BLaER1 treated with 17β-estradiol and CSF1 and Interleukin-3, amounts not matched to agents 10 nM and 100 nM (cell line): Measurements from ENCODE around the gene MPND.

Experiments
- H3K27ac ChIP-seq, 11 experiments: shearing (Covaris generic); formaldehyde crosslinking; 2 replicates each; pipeline ENCODE4 v1.8.1; 2022
- H3K27me3 ChIP-seq, 11 experiments: shearing (Covaris generic); formaldehyde crosslinking; 2 replicates each; pipeline ENCODE4 v1.8.1; 2022
- H3K36me3 ChIP-seq, 11 experiments: shearing (Covaris generic); formaldehyde crosslinking; 2 replicates each; pipeline ENCODE4 v1.8.1; 2022
- H3K4me1 ChIP-seq, 10 experiments: shearing (Covaris generic); formaldehyde crosslinking; 2 replicates each; pipeline ENCODE4 v1.8.1; 2022
- H3K4me2 ChIP-seq, 11 experiments: shearing (Covaris generic); formaldehyde crosslinking; 2 replicates each; pipeline ENCODE4 v1.8.1; 2022
- H3K4me3 ChIP-seq, 10 experiments: shearing (Covaris generic); formaldehyde crosslinking; 2 replicates each; pipeline ENCODE4 v1.8.1; 2022
- H3K9ac ChIP-seq, 11 experiments: shearing (Covaris generic); formaldehyde crosslinking; 2 replicates each; pipeline ENCODE4 v1.8.1; 2022
- H3K9me3 ChIP-seq, 11 experiments: shearing (Covaris generic); formaldehyde crosslinking; replicated peaks in 1 of 11; 2 replicates each; pipeline ENCODE4 v1.8.1; 2022
- H4K20me1 ChIP-seq, 11 experiments: shearing (Covaris generic); formaldehyde crosslinking; 2 replicates each; pipeline ENCODE4 v1.8.1; 2022
- Cebpa-rat ChIP-seq, 11 experiments: shearing (Covaris generic); IDR thresholded peaks; 2 replicates each; pipeline ENCODE4 v1.8.1; 2022

The MPND gene

DNA sequence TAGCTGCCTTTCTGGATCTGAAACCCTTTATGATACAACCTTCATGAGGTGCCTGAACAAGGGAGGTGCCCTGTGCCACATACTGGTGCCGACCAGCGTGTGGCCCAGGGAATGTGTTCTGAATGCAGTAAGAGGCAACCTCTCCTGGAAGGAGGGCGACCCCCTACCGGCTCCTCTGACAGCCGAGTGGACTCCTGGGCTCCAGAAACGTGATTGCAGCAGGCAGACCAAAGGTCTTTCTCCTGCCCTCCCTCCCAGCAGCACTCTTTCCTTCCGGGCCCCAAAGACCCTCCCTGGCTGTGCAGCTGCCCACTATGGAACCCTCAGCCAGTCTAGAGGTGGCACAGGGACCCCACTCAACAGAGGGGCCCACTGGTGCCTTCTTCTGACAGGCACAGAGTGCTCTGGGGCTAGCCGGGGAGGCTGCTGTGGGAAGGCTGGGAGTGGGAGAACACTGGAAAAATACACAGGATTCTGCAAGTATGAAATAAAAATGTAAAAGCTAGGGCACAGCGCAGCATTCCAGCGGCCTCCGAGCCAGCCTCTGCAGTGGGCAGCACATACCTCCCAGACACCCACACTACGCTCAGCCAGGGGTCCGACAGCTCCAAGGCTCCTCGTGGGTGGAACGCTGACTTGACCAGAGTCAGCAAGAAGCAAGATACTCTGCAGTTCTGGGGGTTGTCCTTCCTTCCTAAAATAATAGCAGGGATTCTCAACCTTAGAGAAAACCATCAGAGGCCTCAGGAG is 42.1 kb downstream of the MPND start:
- H3K27ac ChIP-seq = peak overlapping the region in 5 of 11 experiments; percentile 10 to 74 (median 51); a peak in 7 of 22 replicates
- H3K4me2 ChIP-seq = peak overlapping the region; percentile 52 to 98 (median 67)

GRCh38 chr19:4386041-4386782 is 42.9 kb downstream of the MPND start:
- H3K27me3 ChIP-seq = no peaks in the 10 kb centered on the region
- peak overlapping the region; percentile 27 to 66 (median 45); a peak in 16 of 22 replicates for H3K9ac ChIP-seq
- H4K20me1 ChIP-seq = peaks cover 93 to 100% (median 99%) of the 10 kb centered on the region in 11 experiments
- H3K4me1 ChIP-seq = peaks cover 61 to 100% (median 69%) of the 10 kb centered on the region in 10 experiments
- no peaks in the 10 kb centered on the region for H3K9me3 ChIP-seq
- H3K4me2 ChIP-seq = peak overlapping the region; percentile 52 to 98 (median 67)
- peak overlapping the region in 2 of 10 experiments; percentile 10 to 11; a peak in 1 of 20 replicates for H3K4me3 ChIP-seq
- H3K27ac ChIP-seq = peak overlapping the region in 6 of 11 experiments; percentile 9 to 74 (median 42); a peak in 6 of 22 replicates
- H3K36me3 ChIP-seq = peaks cover 32 to 77% (median 57%) of the 10 kb centered on the region in 11 experiments
- no peak for TF ChIP-seq Cebpa-rat (IDR thresholded peaks at IDR 0.05)

More for the DNA sequence above, 42.1 kb downstream of the MPND start:
- Histone ChIP-seq H4K20me1 (peaks cover 93 to 100% (median 99%) of the 10 kb centered on the region in 11 experiments), H3K9me3 (no peaks in the 10 kb centered on the region), H3K4me3 (peak overlapping the region in 3 of 10 experiments; percentile 10 to 20 (median 11); a peak in 1 of 20 replicates), H3K36me3 (peaks cover 32 to 73% (median 57%) of the 10 kb centered on the region in 11 experiments), H3K9ac (peak overlapping the region; percentile 27 to 66 (median 45); a peak in 16 of 22 replicates), H3K27me3 (no peaks in the 10 kb centered on the region), H3K4me1 (peaks cover 61 to 100% (median 69%) of the 10 kb centered on the region in 10 experiments)
- no peak for TF ChIP-seq Cebpa-rat (IDR thresholded peaks at IDR 0.05)

GRCh38 chr19:4388337-4389063 is 45.1 kb downstream of the MPND start:
- Histone ChIP-seq H3K4me2 (peak overlapping the region in 3 of 11 experiments; percentile 39 to 98 (median 72); a peak in 6 of 22 replicates), H3K27me3 (no peaks in the 10 kb centered on the region), H3K9ac (peak overlapping the region in 4 of 11 experiments; percentile 9 to 65 (median 27); a peak in 7 of 22 replicates), H3K27ac (peak overlapping the region in 2 of 11 experiments; percentile 16 to 34; a peak in 2 of 22 replicates), H3K4me1 (peaks cover 60 to 100% (median 73%) of the 10 kb centered on the region in 10 experiments), H3K9me3 (no peaks in the 10 kb centered on the region), H3K4me3 (no peak overlapping the region), H3K36me3 (peaks cover 28 to 86% (median 62%) of the 10 kb centered on the region in 11 experiments), H4K20me1 (peaks cover 95 to 100% (median 99%) of the 10 kb centered on the region in 11 experiments)
- no peak for TF ChIP-seq Cebpa-rat (IDR thresholded peaks at IDR 0.05)

GRCh38 chr19:4389064-4389375 is 45.7 kb downstream of the MPND start:
- H3K36me3 ChIP-seq = peaks cover 23 to 86% (median 57%) of the 10 kb centered on the region in 11 experiments
- peaks cover 95 to 100% (median 99%) of the 10 kb centered on the region in 11 experiments for H4K20me1 ChIP-seq
- peak overlapping the region in 3 of 11 experiments; percentile 39 to 98 (median 72); a peak in 6 of 22 replicates for H3K4me2 ChIP-seq
- no peaks in the 10 kb centered on the region for H3K27me3 ChIP-seq
- peak overlapping the region in 2 of 11 experiments; percentile 16 to 34; a peak in 2 of 22 replicates for H3K27ac ChIP-seq
- H3K9ac ChIP-seq = peak overlapping the region in 4 of 11 experiments; percentile 9 to 65 (median 27); a peak in 6 of 22 replicates
- no peak overlapping the region for H3K4me3 ChIP-seq
- peaks cover 60 to 100% (median 74%) of the 10 kb centered on the region in 10 experiments for H3K4me1 ChIP-seq
- TF ChIP-seq Cebpa-rat (IDR thresholded peaks at IDR 0.05) = no peak
- no peaks in the 10 kb centered on the region for H3K9me3 ChIP-seq

GRCh38 chr19:4389511-4390016 is 46.2 kb downstream of the MPND start:
- H3K27me3 ChIP-seq = no peaks in the 10 kb centered on the region
- peaks cover 22 to 86% (median 56%) of the 10 kb centered on the region in 11 experiments for H3K36me3 ChIP-seq
- peak overlapping the region in 9 of 11 experiments; percentile 11 to 74 (median 64); a peak in 13 of 22 replicates for H3K9ac ChIP-seq
- H3K27ac ChIP-seq = peak overlapping the region in 10 of 11 experiments; percentile 29 to 72 (median 52); a peak in 15 of 22 replicates
- peaks cover 60 to 100% (median 79%) of the 10 kb centered on the region in 10 experiments for H3K4me1 ChIP-seq
- H3K9me3 ChIP-seq = no peaks in the 10 kb centered on the region
- peaks cover 95 to 100% (median 99%) of the 10 kb centered on the region in 11 experiments for H4K20me1 ChIP-seq
- no peak overlapping the region for H3K4me3 ChIP-seq
- no peak for TF ChIP-seq Cebpa-rat (IDR thresholded peaks at IDR 0.05)
- H3K4me2 ChIP-seq = peak overlapping the region; percentile 39 to 98 (median 76); a peak in 19 of 22 replicates

DNA sequence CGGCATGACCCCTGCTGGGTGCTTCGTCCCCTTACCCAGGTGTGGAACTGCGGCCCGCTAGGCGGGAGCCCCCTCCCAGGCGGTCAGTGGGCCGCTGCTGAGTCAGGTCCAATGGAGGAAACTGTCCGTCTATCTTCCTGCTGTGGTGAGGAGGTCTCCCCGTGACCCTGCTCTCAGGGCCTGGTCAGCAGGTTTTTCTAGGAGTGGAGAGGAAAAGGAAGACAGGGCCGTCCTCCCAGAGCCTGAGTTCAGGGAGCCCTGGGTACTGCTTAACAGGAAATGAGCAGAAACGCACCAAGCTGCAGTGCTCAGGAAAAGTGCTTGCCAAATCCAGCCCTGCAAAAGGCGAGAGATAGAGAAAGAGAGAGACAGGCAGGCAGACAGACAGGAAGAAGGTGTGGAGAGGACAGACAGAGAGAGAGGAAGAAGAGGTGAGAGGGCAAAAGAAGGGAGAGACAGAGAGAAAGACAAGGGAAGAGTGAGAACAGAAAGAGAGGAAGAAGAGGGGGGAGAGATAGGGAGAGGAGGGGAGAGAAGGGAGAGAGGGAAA is 46.7 kb downstream of the MPND start:
- peaks cover 95 to 100% (median 99%) of the 10 kb centered on the region in 11 experiments for H4K20me1 ChIP-seq
- H3K4me2 ChIP-seq = peak overlapping the region; percentile 39 to 98 (median 76)
- TF ChIP-seq Cebpa-rat (IDR thresholded peaks at IDR 0.05) = no peak
- no peaks in the 10 kb centered on the region for H3K9me3 ChIP-seq
- H3K27ac ChIP-seq = peak overlapping the region in 10 of 11 experiments; percentile 29 to 72 (median 52); a peak in 17 of 22 replicates
- H3K4me3 ChIP-seq = peak overlapping the region in 4 of 10 experiments; percentile 10 to 42 (median 28); a peak in 4 of 20 replicates
- peaks cover 22 to 86% (median 56%) of the 10 kb centered on the region in 11 experiments for H3K36me3 ChIP-seq
- H3K9ac ChIP-seq = peak overlapping the region; percentile 2 to 74 (median 62); a peak in 21 of 22 replicates
- no peaks in the 10 kb centered on the region for H3K27me3 ChIP-seq
- H3K4me1 ChIP-seq = peaks cover 60 to 100% (median 80%) of the 10 kb centered on the region in 10 experiments

DNA sequence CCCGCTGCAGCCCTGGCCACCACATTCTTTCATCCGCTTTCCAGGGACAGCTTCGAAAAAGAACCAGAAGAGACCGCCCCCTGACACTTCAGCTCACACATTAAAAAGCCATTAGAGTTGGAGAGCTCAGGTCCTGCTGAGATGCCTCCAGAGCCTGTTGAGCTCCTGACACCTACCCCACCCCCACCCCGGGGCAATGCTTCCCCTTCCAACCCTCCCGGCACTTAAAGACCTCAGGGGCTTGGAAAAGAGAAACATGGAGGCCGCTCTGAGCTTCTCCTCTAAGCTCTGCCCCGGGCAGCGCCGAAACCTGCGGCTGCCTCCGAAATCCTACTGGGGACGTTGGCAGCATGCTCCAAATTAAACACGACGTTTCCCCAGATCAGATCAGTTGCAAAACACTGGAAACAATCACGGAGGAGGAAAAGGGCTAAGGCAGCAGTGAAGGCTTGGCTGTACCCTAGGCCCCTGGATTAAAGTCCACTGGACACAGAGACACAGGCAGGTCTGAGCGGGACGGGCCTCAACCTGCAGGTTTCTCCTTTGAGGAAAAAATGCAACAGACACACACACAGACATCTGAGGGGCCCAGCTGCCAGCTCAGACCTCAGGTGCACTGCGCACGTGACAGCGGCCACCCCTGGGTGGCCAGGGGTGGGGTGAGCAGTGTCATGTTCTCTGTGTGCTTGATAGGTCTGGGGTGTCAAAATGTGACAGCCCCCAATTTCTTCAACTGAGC is 47.4 kb downstream of the MPND start:
- H3K4me1 ChIP-seq = peaks cover 54 to 100% (median 76%) of the 10 kb centered on the region in 10 experiments
- H3K36me3 ChIP-seq = peaks cover 26 to 86% (median 56%) of the 10 kb centered on the region in 11 experiments
- H3K9me3 ChIP-seq = no peaks in the 10 kb centered on the region
- H3K4me2 ChIP-seq = peak overlapping the region; percentile 39 to 98 (median 76)
- H4K20me1 ChIP-seq = peaks cover 95 to 100% (median 99%) of the 10 kb centered on the region in 11 experiments
- peak overlapping the region in 10 of 11 experiments; percentile 29 to 72 (median 52); a peak in 15 of 22 replicates for H3K27ac ChIP-seq
- H3K9ac ChIP-seq = peak overlapping the region; percentile 2 to 74 (median 62); a peak in 21 of 22 replicates
- H3K4me3 ChIP-seq = peak overlapping the region in 4 of 10 experiments; percentile 10 to 42 (median 28); a peak in 6 of 20 replicates
- no peak for TF ChIP-seq Cebpa-rat (IDR thresholded peaks at IDR 0.05)
- H3K27me3 ChIP-seq = no peaks in the 10 kb centered on the region
